IPS-18a (cell line): ENCODE measurements around the gene ACE.

ENCODE experiments used
- H3K27ac ChIP-seq: one replicate; pipeline ENCODE4 v1.5.1; 2013; ENCODE audit warnings: low read length
- H3K27me3 ChIP-seq: one replicate; pipeline ENCODE4 v1.6.1; 2013; ENCODE audit warnings: mild to moderate bottlenecking, low read length; ENCODE audit not compliant: control insufficient read depth, insufficient read depth
- H3K36me3 ChIP-seq: one replicate; pipeline ENCODE4 v1.6.1; 2013; ENCODE audit warnings: low read depth, low read length; ENCODE audit not compliant: control insufficient read depth
- H3K4me1 ChIP-seq: one replicate; pipeline ENCODE4 v1.6.1; 2013; ENCODE audit warnings: low read depth, low read length; ENCODE audit not compliant: control insufficient read depth
- H3K4me3 ChIP-seq: one replicate; pipeline ENCODE4 v1.5.1; 2013; ENCODE audit warnings: low read length
- H3K9ac ChIP-seq: one replicate; pipeline ENCODE4 v1.6.1; 2013; ENCODE audit warnings: mild to moderate bottlenecking, low read length, moderate library complexity
- H3K9me3 ChIP-seq: one replicate; pipeline ENCODE4 v1.6.1; 2013; ENCODE audit warnings: low read depth, low read length; ENCODE audit not compliant: control insufficient read depth

The ACE gene

DNA sequence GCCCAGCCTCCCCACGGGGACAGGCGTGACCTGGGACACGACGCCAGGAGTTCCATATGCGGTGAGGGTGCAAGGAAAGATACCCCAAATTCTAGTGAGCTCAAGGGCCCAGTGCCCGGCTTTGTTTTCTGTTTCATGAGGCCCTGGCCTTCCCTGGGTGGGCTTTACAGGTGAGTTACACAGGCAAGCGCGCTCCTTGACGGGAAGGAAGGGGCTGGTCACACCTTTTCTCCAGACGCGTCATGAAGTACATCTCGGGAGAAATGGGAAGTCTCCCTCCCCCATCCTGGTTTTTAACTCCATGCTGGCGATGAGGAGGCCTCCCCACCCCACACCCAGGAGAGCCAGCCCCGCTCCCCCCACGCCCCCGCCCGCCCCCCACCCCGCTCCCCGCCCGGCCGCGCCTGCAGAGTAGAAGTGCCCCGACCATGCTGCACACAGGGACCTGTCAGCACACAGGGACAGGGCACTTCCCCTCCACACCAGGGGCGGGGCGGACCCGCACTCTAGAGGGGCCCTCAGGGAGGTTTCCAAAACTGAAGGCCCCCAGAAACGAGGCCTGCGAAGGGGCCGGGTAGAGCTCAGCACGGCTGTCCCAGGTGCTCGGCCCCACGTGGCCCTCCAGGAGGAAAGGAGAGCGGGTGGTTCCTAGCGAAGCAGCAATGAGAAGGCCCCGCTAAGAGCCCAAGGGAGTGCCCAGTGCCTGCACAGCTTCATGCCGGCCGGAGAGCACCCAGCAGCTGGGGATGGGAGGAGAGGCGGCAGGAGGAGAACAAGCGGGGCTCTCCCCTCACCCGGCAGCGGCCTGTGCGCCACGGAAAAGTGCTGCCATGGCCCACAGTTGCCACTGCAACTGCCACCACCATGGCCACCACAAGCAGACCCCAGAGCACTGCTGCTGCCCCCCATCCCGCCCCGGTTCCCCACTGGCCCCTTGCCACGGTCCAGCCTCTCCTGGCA lies 38.5 kb upstream of the ACE start:
- no peak overlapping the region for H3K9ac ChIP-seq
- no peak overlapping the region for H3K27ac ChIP-seq
- no peak overlapping the region for H3K4me3 ChIP-seq
- no peaks in the 10 kb centered on the region for H3K9me3 ChIP-seq
- no peaks in the 10 kb centered on the region for H3K27me3 ChIP-seq
- no peaks in the 10 kb centered on the region for H3K36me3 ChIP-seq
- H3K4me1 ChIP-seq: no peaks in the 10 kb centered on the region

DNA sequence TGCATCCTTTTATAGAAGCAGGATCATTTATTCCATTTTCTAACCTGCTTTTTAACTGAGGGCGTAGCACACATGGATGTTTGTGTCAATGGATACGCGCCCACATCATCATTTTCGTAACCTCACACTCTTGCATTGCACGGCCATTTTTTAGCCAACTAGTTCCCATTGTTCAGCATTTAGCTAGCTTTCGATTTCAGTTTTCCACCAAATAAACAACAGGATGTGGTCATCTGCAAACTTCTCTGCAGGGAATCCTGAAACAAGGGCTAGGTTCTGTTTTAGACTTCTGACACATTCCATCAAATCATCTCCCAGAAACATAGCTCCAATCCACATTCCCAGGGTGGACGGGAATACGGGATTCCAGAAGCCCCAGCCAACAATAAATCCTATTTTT lies 37.2 kb upstream of the ACE start:
- Histone ChIP-seq H3K4me1 (no peaks in the 10 kb centered on the region), H3K27ac (no peak overlapping the region), H3K4me3 (no peak overlapping the region), H3K27me3 (no peaks in the 10 kb centered on the region), H3K9me3 (no peaks in the 10 kb centered on the region), H3K9ac (no peak overlapping the region), H3K36me3 (no peaks in the 10 kb centered on the region)

DNA sequence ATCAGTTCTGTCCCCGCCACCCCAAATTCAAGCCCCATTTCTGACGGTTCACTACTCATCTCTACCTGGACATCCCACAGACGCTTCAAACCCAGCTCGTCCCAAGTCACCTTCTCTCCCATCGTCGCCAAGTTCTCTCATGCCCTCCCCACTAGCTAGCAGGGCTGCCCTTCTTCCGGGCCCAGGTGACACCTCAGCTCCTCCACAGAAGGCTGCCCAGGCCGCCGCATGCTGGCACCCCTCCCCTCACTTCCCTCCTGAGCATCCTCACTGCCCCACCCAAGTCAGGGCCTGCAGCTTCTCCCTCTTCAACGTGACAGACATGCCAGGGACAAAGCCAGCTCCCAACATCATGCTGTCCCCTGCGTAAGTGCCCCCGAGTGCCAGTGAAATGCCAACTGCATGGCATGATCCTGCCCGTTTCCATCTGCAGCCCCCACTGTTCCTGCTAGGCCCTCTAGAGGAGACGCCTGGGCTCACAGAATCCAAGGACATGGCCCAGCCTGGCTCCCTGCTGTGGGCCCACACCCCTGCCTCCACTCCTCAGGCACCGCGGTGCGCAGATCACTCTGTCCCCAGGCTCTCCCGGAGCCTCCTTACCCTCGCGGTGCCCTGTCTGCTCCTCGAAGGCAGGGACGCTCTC lies 36.6 kb upstream of the ACE start:
- Histone ChIP-seq H3K27ac (no peak overlapping the region), H3K9me3 (no peaks in the 10 kb centered on the region), H3K4me1 (no peaks in the 10 kb centered on the region), H3K9ac (no peak overlapping the region), H3K4me3 (no peak overlapping the region), H3K27me3 (peaks cover 5% of the 10 kb centered on the region), H3K36me3 (no peaks in the 10 kb centered on the region)

DNA sequence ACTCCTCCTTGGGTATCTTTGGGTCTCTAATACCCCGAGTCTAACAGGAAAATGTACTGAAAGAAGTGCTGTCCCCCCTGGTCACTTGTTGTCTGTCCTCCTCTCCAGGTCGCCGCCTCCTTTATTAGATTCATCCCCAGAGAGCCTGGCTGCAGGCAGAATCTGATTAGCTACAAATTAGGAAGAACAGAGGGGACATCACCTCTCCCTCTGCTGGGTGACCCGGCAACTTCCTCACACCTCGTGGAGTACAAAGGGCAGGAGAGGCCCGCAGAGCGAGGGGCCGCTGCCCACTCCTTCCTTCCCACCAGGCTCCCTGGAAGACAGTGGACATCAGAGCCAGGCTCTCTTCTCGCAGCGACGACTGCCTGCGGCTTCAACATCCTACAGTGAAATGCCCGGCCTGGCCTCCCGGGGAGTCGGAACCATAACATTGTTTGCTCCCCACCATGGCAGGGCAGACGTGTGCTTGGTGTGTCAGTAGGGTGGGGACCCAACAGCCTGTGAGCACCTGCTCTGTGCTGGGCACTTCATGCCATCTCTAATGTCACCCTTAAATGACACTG lies 36.0 kb upstream of the ACE start:
- Histone ChIP-seq H3K4me1 (no peaks in the 10 kb centered on the region), H3K9me3 (no peaks in the 10 kb centered on the region), H3K9ac (no peak overlapping the region), H3K27me3 (peaks cover 6% of the 10 kb centered on the region), H3K27ac (no peak overlapping the region), H3K4me3 (no peak overlapping the region), H3K36me3 (no peaks in the 10 kb centered on the region)

DNA sequence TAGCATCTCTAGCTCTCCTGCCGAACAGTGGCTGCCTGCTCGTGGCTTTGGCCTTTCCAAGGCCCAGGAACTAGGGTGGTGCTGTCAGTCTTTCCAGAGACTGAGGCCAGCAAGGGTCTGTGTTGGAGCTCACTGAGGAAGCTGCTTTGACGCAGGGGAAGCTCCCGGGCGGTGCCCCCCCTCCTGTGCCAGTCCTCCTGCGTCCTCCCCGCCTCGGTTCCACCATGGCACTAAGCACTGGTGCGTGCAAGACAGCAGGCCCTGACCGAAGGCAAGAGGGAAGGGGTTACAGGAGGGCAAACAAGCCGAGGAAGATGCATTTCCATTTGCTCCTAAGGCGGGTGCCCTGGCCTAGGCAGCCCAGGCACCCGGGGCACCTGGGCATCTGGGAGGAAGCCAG lies 35.2 kb upstream of the ACE start:
- Histone ChIP-seq H3K4me3 (no peak overlapping the region), H3K4me1 (no peaks in the 10 kb centered on the region), H3K27me3 (peaks cover 6% of the 10 kb centered on the region), H3K9me3 (no peaks in the 10 kb centered on the region), H3K9ac (no peak overlapping the region), H3K36me3 (no peaks in the 10 kb centered on the region), H3K27ac (no peak overlapping the region)

DNA sequence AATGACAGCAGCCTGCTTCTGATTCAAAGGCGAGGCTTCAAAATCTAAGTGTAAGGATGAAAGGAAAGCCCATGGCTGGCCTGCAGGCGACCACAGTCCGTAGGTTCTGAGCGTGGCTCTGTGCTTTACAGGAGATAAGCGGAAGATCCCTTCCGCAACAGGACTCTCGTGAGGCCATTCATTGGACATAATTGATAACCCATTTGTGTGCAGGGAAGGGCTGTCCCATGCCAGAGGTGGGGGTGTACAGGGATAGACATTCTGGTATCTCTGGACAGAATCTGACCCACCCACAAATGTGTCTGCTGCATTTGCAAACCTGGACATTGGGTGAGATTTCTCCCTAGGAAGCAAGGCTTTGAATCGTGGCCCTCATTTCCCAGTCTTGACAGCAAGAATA lies 34.8 kb upstream of the ACE start:
- H3K9me3 ChIP-seq: no peaks in the 10 kb centered on the region
- peaks cover 10% of the 10 kb centered on the region for H3K27me3 ChIP-seq
- peaks cover 3% of the 10 kb centered on the region for H3K4me1 ChIP-seq
- no peak overlapping the region for H3K27ac ChIP-seq
- H3K36me3 ChIP-seq: no peaks in the 10 kb centered on the region
- H3K4me3 ChIP-seq: no peak overlapping the region
- H3K9ac ChIP-seq: no peak overlapping the region

DNA sequence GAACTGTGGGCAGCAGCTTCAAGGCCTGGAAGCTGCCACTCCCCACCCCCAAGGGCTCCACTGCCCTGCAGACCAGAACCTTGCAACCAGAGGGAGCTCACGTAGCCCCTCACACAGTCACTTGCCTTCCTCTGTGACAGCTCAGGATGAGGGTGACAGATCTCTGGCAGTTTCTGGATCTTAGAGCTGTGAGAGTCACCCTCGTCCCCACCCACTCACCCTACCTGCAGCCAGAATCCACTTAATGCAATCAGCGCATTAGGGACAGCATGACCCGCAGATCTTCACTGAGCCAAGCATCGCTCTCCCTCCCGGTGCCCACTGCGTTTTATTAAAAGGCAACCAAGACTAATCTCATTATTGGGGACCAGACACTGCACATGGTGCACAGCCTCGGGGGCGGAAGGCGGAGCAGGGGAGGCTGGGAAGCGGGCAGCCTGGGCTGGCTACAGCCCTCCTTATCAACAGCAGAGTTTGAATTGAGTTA lies 34.3 kb upstream of the ACE start:
- Histone ChIP-seq H3K4me3 (no peak overlapping the region), H3K9me3 (no peaks in the 10 kb centered on the region), H3K36me3 (no peaks in the 10 kb centered on the region), H3K9ac (no peak overlapping the region), H3K4me1 (peaks cover 8% of the 10 kb centered on the region), H3K27me3 (peaks cover 15% of the 10 kb centered on the region), H3K27ac (no peak overlapping the region)

DNA sequence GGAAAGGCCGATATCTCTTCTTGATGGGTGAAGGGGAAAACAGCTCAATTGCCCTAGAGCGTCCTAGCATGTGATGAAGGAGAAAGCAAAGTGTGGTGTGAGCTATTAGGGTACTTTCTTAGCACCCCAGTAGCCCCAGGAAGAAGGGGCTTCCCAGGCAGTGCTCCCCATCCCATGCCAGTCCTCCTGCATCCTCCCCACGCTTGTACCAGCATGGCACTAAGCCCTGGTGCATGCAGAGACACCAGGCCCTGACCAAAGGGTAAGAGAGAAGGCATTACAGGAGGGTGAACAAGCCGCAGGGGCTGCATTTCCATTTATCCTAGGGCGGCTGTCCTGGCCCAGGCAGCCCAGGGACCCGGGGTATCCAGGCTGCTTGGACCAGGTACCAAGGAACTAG lies 33.8 kb upstream of the ACE start:
- Histone ChIP-seq H3K9me3 (no peaks in the 10 kb centered on the region), H3K4me3 (no peak overlapping the region), H3K36me3 (no peaks in the 10 kb centered on the region), H3K4me1 (peaks cover 11% of the 10 kb centered on the region), H3K27me3 (peaks cover 19% of the 10 kb centered on the region), H3K9ac (no peak overlapping the region), H3K27ac (no peak overlapping the region)

DNA sequence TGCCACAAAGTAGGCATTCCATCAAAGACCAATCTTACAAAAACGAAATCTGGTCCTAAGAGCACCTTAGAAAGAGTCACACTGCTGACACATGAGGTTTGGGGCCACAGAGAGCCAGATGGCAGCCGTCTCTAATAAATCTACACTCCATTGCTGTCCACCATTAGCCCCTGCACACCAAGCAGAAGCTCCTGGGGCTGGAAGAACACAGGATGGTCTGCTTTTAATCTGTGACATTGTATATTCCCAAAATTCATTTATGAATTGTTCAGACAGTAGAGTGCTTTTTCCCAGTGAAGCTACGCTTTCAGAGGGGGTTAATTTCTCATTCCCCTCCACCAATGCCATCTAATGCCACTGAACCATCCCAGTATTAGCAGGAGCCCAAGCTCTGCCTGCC lies 32.4 kb upstream of the ACE start:
- Histone ChIP-seq H3K4me3 (no peak overlapping the region), H3K9me3 (no peaks in the 10 kb centered on the region), H3K36me3 (no peaks in the 10 kb centered on the region), H3K4me1 (peaks cover 11% of the 10 kb centered on the region), H3K27ac (no peak overlapping the region), H3K9ac (no peak overlapping the region), H3K27me3 (peaks cover 20% of the 10 kb centered on the region)

DNA sequence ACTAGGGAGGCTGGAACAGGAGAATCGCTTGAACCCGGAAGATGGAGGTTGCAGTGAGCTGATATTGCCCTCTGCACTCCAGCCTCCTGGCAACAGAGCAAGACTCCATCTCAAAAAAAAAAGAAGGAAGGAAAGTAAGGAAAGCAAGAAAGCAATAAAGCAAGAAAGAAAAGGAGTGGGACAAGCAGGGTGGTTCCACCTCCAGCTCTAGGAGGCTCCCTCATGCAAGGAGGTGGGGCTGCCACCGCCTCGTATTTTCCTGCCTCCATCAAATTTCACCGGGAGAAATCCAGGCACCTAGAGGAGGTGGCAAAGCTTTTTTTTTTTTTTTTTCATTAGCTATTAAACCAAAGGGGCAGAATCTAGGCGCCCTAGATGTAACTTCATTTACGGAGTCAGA lies 31.8 kb upstream of the ACE start:
- Histone ChIP-seq H3K9me3 (no peaks in the 10 kb centered on the region), H3K4me1 (peaks cover 11% of the 10 kb centered on the region), H3K27me3 (peaks cover 20% of the 10 kb centered on the region), H3K9ac (no peak overlapping the region), H3K4me3 (peak overlapping the region; percentile 60), H3K27ac (no peak overlapping the region), H3K36me3 (no peaks in the 10 kb centered on the region)

DNA sequence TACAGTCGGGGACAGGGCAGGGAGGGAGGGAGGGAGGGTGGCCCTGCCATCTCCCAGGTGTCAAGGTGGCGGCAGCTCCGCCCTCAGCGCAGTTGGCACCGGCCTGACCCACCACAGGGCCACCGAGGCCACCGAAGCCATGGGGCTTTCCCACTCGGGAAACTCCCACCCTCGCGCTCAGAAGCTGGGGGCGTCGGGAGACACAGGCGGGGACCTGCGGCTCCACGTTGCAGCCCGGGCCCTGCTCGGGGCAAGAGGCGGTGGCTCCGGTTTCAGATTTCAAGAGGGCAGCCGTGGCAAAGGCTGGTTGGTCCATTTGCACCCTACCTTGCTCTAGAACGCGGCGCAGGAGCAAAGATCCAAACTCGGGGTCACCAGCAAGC lies 31.3 kb upstream of the ACE start:
- peak overlapping the region; percentile 60 for H3K4me3 ChIP-seq
- H3K9ac ChIP-seq: peak overlapping the region; percentile 24
- no peak overlapping the region for H3K27ac ChIP-seq
- peaks cover 11% of the 10 kb centered on the region for H3K4me1 ChIP-seq
- H3K27me3 ChIP-seq: peaks cover 20% of the 10 kb centered on the region
- no peaks in the 10 kb centered on the region for H3K9me3 ChIP-seq
- H3K36me3 ChIP-seq: no peaks in the 10 kb centered on the region
